HG03521 (cell line): Measurements from ENCODE around the gene PEAK1.
"Not testable (repeated sequence)": the region's sequence is repeated elsewhere in the genome, so short reads cannot be mapped to it uniquely, and the experiment has no call there.

Experiments used
- ATAC-seq: cut with Tn5 transposase; IDR thresholded peaks from one replicate; pipeline ENCODE4 v1.9.1; 2021; ENCODE audit warnings: mild to moderate bottlenecking, moderate library complexity; ENCODE audit not compliant: unreplicated experiment

PEAK1 gene

DNA sequence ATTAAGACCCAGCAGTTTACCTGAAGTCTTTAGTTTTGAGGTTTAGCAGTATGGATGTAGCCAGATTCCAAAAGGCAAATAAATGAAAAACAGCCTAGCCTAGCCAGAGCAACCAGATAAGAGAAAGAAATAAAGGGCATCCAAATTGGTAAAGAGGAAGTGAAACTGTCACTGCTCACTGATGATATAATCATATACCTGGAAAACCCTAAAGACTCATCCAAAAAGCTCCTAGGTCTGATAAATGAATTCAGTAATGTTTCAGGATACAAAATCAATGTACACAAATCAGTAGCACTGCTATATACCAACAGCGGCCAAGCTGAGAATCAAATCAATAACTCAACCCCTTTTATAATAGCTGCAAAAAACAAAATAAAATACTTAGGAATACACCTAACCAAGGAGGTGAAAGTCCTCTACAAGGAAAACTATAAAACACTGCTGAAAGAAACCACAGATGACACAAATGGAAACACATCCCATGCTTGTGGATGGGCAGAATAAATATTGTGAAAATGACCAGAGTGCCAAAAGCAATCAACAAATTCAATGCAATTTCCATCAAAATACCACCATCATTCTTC lies 13.6 kb downstream of the PEAK1 start:
- not testable (repeated sequence) for ATAC-seq

DNA sequence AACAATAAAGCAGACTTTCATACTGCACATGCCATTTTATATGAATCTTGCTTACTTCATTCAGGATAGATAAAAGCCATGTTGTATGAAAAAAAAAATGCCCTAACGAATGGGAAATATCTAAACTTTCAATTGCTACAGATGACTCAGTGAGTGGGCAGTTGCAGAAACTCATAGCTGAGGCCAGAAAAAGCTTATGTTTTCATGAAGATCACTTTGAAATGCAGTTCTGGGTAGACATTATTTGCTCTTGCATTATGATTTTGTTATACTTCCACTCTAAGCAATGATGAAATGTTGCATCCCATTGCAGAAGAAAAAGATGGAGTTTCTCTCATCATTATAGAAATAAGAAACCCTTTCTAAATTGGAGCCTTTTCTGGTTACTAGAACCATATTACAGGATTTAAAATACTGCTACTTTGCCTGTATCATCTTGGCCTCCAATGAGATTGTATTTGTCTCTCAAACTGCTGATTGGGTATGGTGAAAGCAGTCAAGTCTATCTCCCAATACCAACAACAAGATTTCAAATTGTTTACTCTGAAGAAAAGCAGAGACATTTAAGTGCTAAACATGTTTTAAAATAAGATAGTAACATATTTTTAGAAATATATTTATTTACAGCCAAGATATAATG lies 17.0 kb downstream of the PEAK1 start:
- ATAC-seq: no peak

DNA sequence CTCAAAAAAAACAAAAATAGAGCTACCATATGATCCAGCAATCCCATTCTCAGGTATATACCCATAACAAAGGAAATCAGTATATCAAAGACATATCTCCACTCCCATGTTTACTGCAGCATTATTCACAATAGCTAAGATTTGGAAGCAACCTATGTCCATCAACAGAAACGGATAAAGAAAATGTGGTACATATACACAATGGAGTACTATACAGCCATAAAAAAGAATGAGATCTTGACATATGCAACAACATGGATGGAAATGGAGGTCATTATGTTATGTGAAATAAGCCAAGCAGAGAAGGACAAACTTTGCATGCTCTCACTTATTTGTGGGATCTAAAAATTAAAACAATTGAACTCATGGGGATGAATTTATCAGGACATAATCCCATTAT lies 19.6 kb downstream of the PEAK1 start:
- ATAC-seq: no peak

DNA sequence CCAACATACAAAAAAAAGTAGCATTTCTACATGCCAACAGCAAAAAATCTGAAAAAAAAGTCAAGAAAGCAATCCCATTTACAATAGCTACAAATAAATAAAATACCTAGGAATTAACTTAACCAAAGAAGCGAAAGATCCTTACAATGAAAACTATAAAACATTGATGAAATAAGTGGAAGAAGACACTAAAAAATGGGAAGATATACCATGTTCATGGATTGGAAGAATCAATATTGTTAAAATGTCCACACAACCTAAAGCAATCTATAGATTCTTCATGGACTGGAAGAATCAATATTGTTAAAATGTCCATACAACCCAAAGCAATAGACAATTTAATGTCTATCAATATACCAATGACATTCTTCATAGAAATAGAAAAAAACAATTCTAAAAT lies 21.0 kb downstream of the PEAK1 start:
- no peak for ATAC-seq

DNA sequence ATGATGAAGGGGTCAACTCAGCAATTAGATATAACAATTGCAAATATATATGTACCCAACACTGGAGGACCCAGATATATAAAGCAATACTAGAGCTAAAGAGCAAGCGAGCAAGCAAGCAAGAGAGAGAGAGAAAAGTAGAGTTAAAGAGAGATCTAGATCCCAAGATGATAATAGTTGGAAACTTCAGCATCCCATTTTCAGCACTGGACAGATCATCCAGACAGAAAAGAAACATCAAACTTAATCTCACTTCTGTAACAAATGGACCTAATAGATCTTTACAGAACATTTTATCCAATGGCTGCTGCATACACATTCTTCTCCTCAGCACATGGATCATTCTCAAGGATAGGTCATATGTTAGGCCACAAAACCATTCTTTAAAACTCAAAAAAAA lies 23.2 kb downstream of the PEAK1 start:
- ATAC-seq: no peak

DNA sequence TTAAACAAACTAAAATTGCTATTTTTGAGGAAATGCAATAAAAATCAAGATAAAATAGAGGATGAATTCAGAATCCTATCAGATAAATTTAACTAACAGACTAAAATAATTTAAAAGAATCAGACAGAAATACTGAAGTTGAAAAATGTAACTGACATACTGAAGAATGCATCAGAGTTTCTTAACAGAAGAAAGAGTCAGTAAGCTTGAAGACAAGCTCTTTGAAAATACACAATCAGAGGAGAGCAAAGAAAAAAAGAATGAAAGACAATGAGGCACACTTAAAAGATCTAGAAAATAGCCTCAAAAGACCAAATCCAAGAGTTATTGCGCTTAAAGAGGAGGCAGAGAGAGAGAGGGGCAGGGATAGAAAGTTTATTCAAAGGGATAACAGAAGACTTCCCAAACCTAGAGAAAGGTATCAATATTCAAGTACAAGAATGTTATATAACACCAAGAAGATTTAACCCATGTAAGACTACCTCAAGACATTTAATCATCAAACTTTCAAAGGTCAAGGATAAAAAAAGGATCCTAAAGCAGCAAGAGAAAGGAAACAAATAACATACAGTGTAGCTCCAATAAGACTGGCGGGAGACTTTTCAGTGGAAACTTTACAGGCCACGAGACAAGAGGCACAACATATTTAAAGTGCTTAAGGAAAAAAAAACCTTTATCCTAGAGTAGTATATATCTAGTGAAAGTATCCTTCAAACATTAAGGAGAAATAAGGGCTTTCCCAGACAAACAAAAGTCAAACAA lies 24.7 kb downstream of the PEAK1 start:
- ATAC-seq: no peak

DNA sequence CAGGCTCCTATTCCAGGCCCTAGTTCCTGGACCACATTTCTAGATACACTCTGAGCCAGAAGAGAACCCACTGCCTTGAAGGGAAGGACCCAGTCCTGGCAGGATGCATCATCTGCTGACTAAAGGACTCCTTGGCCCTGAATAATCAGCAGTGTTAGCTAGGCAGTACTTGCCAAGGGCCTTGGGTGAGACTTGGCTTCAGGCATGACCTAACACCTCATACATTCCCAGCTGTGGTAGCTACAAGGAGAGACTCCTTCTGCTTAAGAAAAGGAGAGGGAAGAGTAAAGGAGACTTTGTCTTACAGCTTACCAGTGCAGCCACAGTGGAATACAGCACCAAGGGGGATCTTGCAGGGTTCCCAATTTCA lies 26.4 kb downstream of the PEAK1 start:
- ATAC-seq: no peak

DNA sequence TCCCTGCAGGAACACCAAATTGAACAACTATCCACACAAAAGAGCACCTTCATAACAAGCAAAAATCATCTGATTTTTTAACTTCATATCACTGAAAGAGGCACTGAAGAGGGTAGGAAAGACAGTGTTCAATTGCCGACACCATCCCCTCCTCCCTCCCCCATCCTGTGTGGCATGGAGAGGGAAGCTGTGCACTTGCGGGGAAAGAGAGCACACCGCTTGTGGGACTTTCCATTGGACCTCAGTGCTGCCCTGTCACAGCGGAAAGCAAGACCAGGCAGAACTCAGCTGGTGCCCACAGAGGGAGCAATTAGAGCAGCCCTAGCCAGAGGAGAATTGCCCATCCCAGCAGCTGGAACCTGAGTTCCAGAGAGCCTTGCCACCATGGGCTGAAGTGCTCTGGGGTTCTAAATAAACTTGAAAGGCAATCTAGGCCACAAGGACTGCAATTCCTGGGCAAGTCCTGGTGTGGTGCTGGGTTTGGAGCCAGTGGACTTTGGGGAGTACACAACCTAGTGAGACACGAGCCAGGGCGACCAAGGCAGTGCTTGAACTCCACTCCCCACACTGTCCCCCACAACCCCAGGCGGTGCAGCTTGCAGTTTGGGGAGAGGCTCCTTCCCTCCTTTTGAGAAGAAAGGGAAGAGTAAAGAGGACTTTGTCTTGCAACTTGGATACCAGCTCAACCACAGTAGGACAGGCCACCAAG lies 27.0 kb downstream of the PEAK1 start:
- no peak for ATAC-seq

DNA sequence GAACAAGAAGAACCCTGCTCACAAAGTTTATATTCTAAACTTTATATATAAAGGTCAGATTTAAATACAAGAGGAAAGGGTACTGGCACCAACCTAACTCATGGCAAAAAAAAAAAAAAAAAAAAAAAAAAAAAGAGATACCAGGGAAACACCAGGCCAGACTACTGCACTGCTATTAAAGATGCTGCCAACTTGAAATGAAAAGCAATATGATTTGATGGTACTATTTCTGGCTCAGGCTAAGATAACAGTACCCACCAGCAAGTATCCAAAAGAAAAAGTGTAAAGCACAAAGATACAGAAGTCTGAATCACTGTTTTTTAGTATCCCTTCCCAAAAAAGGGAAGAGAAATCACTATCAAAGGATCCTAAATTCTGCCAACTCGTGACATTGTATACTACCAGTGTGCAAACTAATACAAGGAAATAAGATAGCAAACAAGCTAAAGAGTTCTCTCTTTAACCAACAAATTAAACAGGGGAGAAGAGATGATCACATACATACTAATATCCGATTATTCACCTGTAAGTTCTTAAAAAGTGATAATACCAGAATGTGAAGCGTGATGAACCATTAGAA lies 28.4 kb downstream of the PEAK1 start:
- no peak for ATAC-seq

DNA sequence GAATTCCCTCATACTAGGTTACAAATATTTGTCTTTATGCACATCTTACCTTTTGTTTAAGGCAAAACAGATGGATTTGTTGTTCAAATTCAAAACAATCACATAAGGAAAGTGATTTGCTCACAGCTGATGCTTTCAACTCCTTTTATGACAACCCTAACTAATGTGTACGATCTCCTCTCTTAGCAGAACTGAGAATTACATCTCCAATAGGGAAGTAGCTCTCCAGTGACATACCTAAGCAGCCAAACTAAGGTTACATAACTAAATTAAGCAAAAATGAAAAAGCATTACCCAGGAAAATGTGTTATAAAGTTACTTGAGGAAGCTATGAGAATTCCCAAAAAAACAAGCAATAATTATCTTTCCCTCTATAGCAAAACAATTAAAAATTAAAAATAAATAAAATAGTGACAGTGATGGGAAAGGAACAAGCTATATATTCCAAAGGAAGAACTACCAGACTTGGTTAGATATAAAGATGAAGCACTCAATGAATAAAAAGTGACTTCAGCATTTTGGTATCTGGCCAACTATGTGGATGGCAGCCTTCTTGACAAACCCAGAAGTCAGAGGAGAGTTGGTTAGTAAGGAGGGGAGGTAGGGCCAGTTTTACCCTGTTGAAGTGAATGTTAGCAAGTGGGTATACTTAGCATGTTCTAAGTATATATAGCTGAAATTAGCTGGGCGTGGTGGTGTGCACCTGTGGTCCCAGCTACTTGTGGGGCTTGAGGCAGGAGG lies 32.4 kb downstream of the PEAK1 start:
- no peak for ATAC-seq

DNA sequence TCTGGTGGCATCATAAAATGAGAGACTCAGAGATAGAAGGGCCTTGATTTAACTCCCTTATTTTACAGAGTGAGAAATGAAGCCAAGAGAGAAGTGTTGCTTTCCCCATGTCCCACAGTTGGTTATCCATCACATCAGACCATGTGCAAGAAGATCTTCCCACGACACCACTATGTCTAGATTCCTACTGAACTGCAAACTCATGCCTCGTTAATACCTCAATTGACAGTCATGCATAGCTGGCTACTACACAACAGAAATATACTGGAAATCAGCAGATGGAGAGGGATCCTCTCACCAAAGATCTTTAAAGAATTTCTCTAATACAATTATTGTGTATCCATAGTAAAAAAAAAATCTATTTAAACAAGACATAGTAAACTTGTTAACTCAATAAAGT lies 33.3 kb downstream of the PEAK1 start:
- ATAC-seq: no peak

DNA sequence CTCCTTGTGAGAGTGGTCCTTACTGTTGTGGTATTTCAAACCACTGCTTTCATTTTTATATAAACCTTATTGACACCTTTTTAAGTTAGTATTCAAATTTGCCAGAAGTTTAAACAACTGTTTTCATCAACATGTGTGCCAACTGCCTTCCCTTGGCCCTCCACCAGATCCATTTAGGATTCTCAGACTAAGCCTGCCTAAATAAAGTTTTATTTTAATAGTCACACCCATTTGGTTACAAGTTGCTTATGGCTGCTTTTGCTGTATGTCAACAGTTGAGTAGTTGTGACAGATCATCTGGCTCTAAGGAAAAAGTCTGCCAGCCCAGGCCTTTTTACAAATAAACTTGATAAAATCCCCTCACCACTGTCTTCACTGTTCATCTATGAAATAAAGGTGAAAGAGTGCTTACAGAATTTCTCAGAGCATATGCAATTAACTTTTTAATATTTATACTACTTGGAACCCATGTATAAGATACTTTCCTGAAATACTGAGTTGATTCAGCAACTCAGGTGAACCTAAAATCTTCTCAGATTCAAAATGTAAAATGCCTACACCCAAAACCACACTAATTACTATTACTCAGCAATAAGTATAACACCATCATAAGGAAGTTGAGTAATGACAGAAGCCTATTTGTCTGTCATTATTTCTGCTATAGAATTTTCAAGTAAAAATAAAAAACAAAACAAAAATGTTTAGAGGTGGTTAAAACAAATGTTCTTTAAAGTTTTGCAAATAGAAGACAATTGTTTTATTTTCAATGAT lies 35.1 kb downstream of the PEAK1 start:
- ATAC-seq: no peak

DNA sequence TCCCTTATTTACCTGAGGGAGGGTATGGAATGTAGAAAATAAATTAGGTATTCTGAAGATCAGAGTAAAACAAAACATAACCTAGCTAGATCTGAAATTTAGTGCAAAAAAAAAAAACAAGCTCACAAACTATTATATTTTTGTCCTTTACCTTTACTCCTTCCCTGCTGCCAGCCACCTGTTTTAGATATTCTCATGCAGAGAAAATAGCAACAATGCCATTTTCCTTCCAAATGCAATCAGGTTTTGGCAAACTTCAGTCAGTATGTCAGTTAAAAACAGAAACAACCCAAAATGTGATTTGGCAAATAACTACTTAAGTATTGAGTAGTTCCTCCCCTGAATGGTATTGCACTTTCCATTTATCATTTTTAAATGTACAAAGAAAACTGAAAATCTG lies 35.8 kb downstream of the PEAK1 start:
- ATAC-seq: no peak

DNA sequence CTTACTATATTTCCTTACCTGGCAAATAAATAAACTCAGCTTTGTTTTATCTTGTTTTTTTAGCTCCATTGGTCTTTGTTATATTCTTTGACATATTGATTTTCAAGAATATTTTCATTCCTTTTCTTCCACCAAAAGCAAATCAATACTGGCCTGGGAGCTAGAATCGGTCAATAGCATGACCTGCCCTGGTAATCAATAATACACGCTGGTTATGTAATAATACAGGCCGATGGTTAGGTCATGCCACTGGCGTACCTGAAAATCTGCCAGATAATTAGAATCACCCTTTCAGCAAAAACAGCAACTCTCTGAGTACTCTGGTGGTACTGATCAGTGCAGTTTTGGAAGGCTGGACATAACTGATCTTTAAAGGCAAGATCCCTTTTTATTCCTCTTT lies 39.9 kb downstream of the PEAK1 start:
- ATAC-seq: no peak

DNA sequence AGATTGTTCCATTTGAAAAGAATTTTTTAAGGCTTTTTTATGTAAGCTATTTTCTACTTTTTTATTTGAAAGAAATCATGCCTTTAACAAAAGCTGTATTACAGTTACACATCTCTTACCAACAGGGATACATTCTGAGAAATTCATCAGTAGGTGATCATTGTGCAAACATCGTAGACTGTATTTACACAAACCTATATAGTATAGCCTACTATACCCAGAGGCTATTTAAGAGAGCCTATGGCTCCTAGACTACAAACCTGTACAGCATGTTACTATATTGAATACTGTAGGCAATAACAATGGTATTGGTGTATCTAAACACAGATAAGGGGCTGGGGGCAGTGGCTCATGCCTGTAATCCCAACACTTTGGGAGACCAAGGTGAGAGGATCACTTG lies 43.1 kb downstream of the PEAK1 start:
- ATAC-seq: no peak

DNA sequence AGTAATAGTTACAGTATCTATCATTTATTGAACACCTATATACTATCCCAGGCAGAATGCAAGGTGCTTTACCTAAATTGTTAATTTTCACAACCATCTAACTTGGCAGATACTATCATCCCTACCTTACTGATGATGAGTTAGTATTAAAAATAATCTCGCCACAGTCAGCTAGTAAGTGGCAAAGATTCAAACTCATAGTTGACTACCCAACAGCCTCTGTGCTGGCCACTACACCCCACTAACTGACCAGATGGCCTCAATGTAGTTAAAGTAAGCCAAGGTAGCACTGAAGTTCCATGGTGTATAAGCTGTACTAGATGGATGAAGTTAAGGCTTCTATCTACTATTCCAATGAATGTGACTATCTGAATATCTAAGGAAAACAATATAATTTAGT lies 44.8 kb downstream of the PEAK1 start:
- no peak for ATAC-seq

DNA sequence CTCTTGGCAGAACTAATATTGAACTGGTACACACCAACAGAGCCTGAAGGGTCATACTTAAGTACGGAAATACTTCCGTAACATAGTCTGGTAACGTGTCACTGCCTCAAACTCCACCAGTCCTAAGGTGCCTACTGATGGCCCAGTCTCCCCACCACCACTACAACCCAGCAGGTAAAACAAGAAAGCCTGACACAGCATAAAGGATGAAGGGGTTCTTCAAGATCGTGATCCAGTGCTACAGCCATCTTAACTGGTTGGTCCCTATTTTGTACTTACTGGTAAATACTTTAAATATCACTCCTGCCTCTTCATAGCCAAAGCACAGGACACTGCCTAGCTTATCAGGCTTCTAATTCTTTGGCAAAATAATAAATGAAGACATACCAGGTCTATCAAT lies 46.5 kb downstream of the PEAK1 start:
- no peak for ATAC-seq

DNA sequence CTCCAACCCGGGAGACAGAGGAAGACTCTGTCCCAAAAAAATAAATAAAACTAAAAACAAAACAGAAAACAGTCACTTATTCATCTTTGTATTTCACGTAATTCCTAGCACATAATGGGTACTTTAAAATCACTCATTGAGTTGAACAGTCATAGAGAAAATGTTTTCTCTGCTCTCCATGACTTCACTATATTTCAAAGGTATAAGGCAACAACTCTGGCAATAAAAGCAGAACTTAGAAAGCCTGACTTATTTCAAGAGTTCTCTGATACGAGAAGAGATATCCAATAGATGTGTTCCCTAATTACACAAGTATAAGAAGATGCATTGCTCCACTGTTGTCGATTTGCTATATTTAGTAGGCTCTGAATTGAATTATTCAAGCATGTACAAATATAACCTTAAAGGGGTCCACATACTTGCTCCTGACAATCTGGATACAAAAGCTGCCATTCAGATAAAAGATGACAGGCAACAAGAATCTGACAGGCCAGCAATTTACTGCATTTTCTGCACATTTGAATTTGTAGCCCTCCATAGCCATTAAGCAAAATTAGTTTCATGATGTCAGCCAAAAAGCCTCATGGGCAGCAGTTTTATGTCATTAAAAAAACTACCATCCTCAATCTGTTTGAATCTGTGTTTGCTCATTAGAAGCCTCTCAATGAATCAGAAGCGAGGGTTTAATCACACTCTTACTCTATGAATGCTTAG lies 47.9 kb downstream of the PEAK1 start:
- ATAC-seq: no peak

DNA sequence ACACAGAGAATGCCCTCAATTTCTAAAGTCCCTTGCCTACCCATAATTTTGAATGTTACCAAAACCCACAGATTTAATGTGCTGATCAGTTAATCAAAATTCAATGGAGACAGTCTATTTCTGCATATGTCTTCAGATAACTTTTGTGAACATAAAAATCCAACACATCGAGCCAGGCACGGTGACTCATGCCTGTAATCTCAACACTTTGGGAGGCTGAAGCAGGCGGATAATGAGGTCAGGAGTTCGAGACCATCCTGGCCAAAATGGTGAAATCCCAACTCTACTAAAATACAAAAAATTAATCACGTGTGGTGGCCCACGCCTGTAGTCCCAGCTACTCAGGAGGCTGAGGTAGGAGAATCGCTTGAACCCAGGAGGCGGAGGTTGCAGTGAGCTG lies 49.3 kb downstream of the PEAK1 start:
- no peak for ATAC-seq
